HepG2 (cell line): Measurements from ENCODE around the gene ZP2. TPM values are rescaled to one million over a fixed set of nuclear protein-coding genes. Genes with fewer than 3 reads are reported as not detected.
A peak's percentile ranks its signal among the peaks of the same experiment; 100 is the strongest.

Experiments used
- ATAC-seq: fragments of 200-7000 bp; cut with Tn5 transposase; 3 replicates; pipeline ENCODE4 v1.9.1; 2020; ENCODE audit warnings: mild to moderate bottlenecking, moderate library complexity
- BruUV-seq: library from RNA; stranded (reverse); fragments of 400-500 nt; replicated peaks from 2 replicates; lab custom pipeline; 2021; lab: Mats Ljungman, UMichigan
- CTCF ChIA-PET: fragments of 300-600 bp; formaldehyde crosslinking; extraction: SDS; loops from one replicate; lab custom pipeline; 2021; ENCODE audit warnings: low total read pairs, inconsistent platforms, low intra/inter-chr PET ratio; lab: Yijun Ruan, JAX
- POLR2A ChIA-PET: fragments of 350-600 bp; sonication (Branson Sonifier 250); formaldehyde crosslinking; loops from one replicate; lab custom pipeline; 2020; ENCODE audit warnings: antibody characterized with exemption, inconsistent platforms; lab: Yijun Ruan, JAX
- DNase-seq: peaks from one replicate; pipeline ENCODE4 v3.0.0-alpha.2; 2015; ENCODE audit warnings: low spot score
- FAIRE-seq: peaks from 3 replicates; lab custom pipeline; 2011; peaks lifted over from hg19 to GRCh38; lab: Jason Lieb, UNC
- H2AFZ ChIP-seq: one replicate; pipeline ENCODE4 v1.6.1; 2011; ENCODE audit warnings: low read length, inconsistent platforms
- H3K27ac ChIP-seq: fragments of 300-600 bp; 3 replicates; pipeline ENCODE4 v1.8.0; 2011; ENCODE audit warnings: mixed run types, mild to moderate bottlenecking, mixed read lengths, low read length, inconsistent platforms; ENCODE audit not compliant: insufficient read depth; ENCODE audit errors: extremely low read length
- H3K27me3 ChIP-seq, 2 experiments: fragments of 200-600 bp in 1 of 2; 2 replicates in 1 of 2; 3 replicates in 1 of 2; pipeline versions ENCODE4 v1.6.0 to v1.8.0; 2011; ENCODE audit warnings: low read length in 2 of 2, mild to moderate bottlenecking in 2 of 2, moderate library complexity in 2 of 2, inconsistent platforms in 1 of 2; ENCODE audit not compliant: insufficient read depth in 2 of 2, control insufficient read depth in 1 of 2
- H3K36me3 ChIP-seq, 2 experiments: fragments of 200-600 bp in 1 of 2; replicated peaks in 1 of 2; 2 replicates in 1 of 2; 3 replicates in 1 of 2; pipeline versions ENCODE4 v1.5.1 to v1.8.0; 2011; ENCODE audit warnings: low read length in 2 of 2, inconsistent platforms in 1 of 2; ENCODE audit not compliant: insufficient read depth in 2 of 2, control insufficient read depth in 1 of 2
- H3K4me1 ChIP-seq: 2 replicates; pipeline ENCODE4 v1.5.1; 2012; ENCODE audit warnings: low read length, inconsistent platforms; ENCODE audit not compliant: insufficient read depth
- H3K4me2 ChIP-seq: 2 replicates; pipeline ENCODE4 v1.6.0; 2011; ENCODE audit warnings: low read depth, low read length, inconsistent platforms
- H3K4me3 ChIP-seq, 3 experiments: fragments of 200-600 bp in 1 of 3; sonication (generic), shearing (Covaris generic) in 1 of 3; replicated peaks in 1 of 3; 2 replicates each; pipeline ENCODE4 v1.5.1; 2011 to 2016; ENCODE audit warnings: low read length in 3 of 3, inconsistent platforms in 2 of 3, low read depth in 2 of 3, mild to moderate bottlenecking in 2 of 3, control low read depth in 1 of 3, mixed read lengths in 1 of 3; ENCODE audit not compliant: insufficient read depth in 1 of 3
- H3K79me2 ChIP-seq: one replicate; pipeline ENCODE4 v1.6.1; 2011; ENCODE audit warnings: low read length, inconsistent platforms; ENCODE audit not compliant: insufficient read depth
- H3K9ac ChIP-seq: 2 replicates; pipeline ENCODE4 v1.6.0; 2011; ENCODE audit warnings: mild to moderate bottlenecking, low read depth, low read length, inconsistent platforms; ENCODE audit not compliant: insufficient read depth
- H3K9me3 ChIP-seq: 2 replicates; pipeline ENCODE4 v1.5.1; 2012; ENCODE audit warnings: mild to moderate bottlenecking, low read length
- H4K20me1 ChIP-seq: 2 replicates; pipeline ENCODE4 v1.6.0; 2011; ENCODE audit warnings: inconsistent platforms, mild to moderate bottlenecking, low read length, moderate library complexity; ENCODE audit not compliant: insufficient read depth
- DNMT1 ChIP-seq: sonication (generic); formaldehyde crosslinking; IDR thresholded peaks from 2 replicates; pipeline ENCODE4 v1.5.1; 2020; ENCODE audit warnings: mild to moderate bottlenecking, missing genetic modification reagents
- ELF1 ChIP-seq: sonication (generic); formaldehyde crosslinking; IDR thresholded peaks from 2 replicates; pipeline ENCODE4 v1.4.0; 2020; ENCODE audit warnings: missing genetic modification reagents
- ELF3 ChIP-seq: IDR thresholded peaks from 2 replicates; pipeline ENCODE4 v1.6.1; 2016; ENCODE audit warnings: missing genetic modification reagents, missing compliant biosample characterization
- HHEX ChIP-seq: IDR thresholded peaks from 2 replicates; pipeline ENCODE4 v1.6.1; 2016; ENCODE audit warnings: control low read depth
- UBTF ChIP-seq: sonication (generic); formaldehyde crosslinking; IDR thresholded peaks from 2 replicates; pipeline ENCODE4 v1.4.0; 2020; ENCODE audit warnings: mild to moderate bottlenecking, missing genetic modification reagents
- ZNF318 ChIP-seq: sonication (generic); formaldehyde crosslinking; IDR thresholded peaks from 2 replicates; pipeline ENCODE4 v1.4.0; 2020; ENCODE audit warnings: mild to moderate bottlenecking, missing genetic modification reagents
- ZNF616 ChIP-seq: sonication (generic); formaldehyde crosslinking; IDR thresholded peaks from 2 replicates; pipeline ENCODE4 v1.5.0; 2020; ENCODE audit warnings: low read depth, mild to moderate bottlenecking, missing genetic modification reagents
- ZNF772 ChIP-seq: sonication (generic); formaldehyde crosslinking; IDR thresholded peaks from 2 replicates; pipeline ENCODE4 v1.5.0; 2020; ENCODE audit warnings: mild to moderate bottlenecking, missing genetic modification reagents
- WGBS: methylation state at CpG from one replicate; pipeline ENCODE4 v1.1.6; 2017; ENCODE audit warnings: low lambda C conversion rate; 5-methylcytosine and 5-hydroxymethylcytosine counted together
- in situ Hi-C: cut with HindIII; loops from 2 replicates; pipeline ENCODE4 v1.10.0; 2017; ENCODE audit warnings: low pct_unique_long_range_greater_than_20kb; ENCODE audit not compliant: extremely low pct_ligation_motif_present
- intact Hi-C: fragments of 100-400 bp; cut with micrococcal nuclease; formaldehyde crosslinking; loops from one replicate; pipeline ENCODE4 v1.10.0; 2022; ENCODE audit not compliant: unreplicated experiment
- polyA plus RNA-seq, 8 experiments: library from polyadenylated mRNA; depleted of rRNA in 3 of 8; stranded (reverse) in 7 of 8; unstranded in 1 of 8; fragments of >200 nt; fragmentation: Illumina TruSeq in 4 of 8; extraction: Trizol in 4 of 8; gene quantifications; 2 replicates each; pipeline versions ENCODE4 v1.2.1 to v1.2.3, GENCODE V29; 2011 to 2016; ENCODE audit warnings: low read depth in 4 of 8, missing spikeins in 1 of 8, mixed read lengths in 1 of 8; ENCODE audit not compliant: insufficient read depth in 1 of 8
- total RNA-seq, 5 experiments: library from RNA; depleted of rRNA; stranded (reverse); fragments of >200 nt; fragmentation: Illumina TruSeq; extraction: Trizol; gene quantifications; 2 replicates each; pipeline ENCODE4 v1.2.3, GENCODE V29; 2016; ENCODE audit warnings: low read depth in 1 of 5

The ZP2 gene
- total and polyA plus RNA-seq, 2 of the 13 experiments (the other 11 are each of a cell fraction or from before 2014, with no cell fraction given), result not detected

- no peak for DNase-seq
- POLR2A ChIA-PET, result no interaction called here
- no peak overlapping the region for H3K4me3 ChIP-seq
- no peaks in the 10 kb centered on the region for H4K20me1 ChIP-seq
- no peak overlapping the region for H3K27ac ChIP-seq
- no TSS peak for BruUV-seq
- WGBS, result 75% methylated on average over 1 of the region's 1 CpG
- 0 out of 5 replicates have a peak, but pooled peaks cover 0 to 3% of the 10 kb centered on the region in 2 experiments for H3K36me3 ChIP-seq
- no peak overlapping the region for H3K4me2 ChIP-seq
- no peaks in the 10 kb centered on the region for H3K79me2 ChIP-seq
- no peak for FAIRE-seq
- CTCF ChIA-PET, result no interaction called here
- no peaks in the 10 kb centered on the region for H3K27me3 ChIP-seq
- no peak overlapping the region for H3K9ac ChIP-seq
- no peak for ATAC-seq
- H3K4me1 ChIP-seq, result no peaks in the 10 kb centered on the region
- in situ Hi-C loops (no loop called here), intact Hi-C loops (no loop called here)
- H3K9me3 ChIP-seq, result no peaks in the 10 kb centered on the region
- H2AFZ ChIP-seq, result no peak overlapping the region
- TF ChIP-seq ELF3 (CRISPR knock-in tag) (0 out of 2 replicates have a peak, but pooled peaks have one; percentile 43), DNMT1 (no peak), ZNF616 (CRISPR knock-in tag) (no peak), ELF1 (CRISPR knock-in tag) (peak; percentile 68), ZNF318 (CRISPR knock-in tag) (no peak), HHEX (CRISPR knock-in tag) (no peak), UBTF (CRISPR knock-in tag) (no peak), ZNF772 (CRISPR knock-in tag) (no peak)
Measured at GRCh38 chr16:21175397-21175796, 36.0 kb downstream of the ZP2 start.
